MM.1S (cell line): ENCODE measurements around the gene PNKP.

ENCODE experiments used
- EZH2phosphoT487 ChIP-seq: fragments of 300-600 bp; sonication (generic); IDR thresholded peaks from 2 replicates; pipeline ENCODE4 v1.6.1; 2018; ENCODE audit warnings: antibody characterized with exemption, low read length
- TF ChIP-seq, protein P1 (sequence below): fragments of 300-600 bp; sonication (generic); IDR thresholded peaks from 2 replicates; pipeline ENCODE4 v1.5.1; 2016; ENCODE audit warnings: antibody characterized with exemption, low read length, mixed read lengths

DNA sequence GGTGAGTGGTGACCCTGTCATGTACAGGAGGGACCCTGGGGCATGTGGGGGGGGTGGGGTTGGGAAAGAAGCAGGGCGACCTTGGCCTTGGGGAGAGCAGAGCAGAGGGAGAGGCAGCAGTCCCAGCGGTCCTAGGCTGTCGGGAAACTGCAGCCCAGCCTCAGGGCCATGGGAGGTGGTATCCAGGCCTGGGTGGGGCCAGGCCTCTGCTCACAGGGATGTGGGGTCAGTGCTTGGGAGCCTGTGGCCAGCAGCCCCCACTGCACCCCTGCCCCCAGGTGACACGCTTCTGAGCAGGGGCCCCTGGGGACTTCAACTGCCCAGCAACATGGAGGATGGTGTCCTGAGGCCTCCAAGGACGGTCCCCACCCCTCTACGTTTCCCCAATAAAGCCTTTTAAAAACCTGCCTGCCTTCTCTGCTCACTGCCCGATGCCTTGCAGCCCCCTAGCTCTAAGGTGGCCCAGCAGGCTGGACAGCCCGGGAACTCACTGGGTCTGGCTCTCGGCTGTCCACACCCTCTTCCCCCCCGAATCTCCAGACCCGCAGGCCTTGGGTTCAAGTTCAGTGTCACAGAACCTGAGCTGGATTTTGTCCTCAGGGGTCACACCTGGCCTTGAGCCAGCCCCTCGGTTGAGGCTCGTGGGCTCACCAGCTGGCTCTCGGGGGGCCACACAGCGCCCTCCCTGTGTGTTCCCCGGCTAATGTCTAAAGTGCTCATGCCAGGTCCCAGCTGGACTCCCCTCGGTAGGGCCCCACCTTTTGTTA, 6.9 kb downstream of the PNKP start:
- TF ChIP-seq, protein P1, sequence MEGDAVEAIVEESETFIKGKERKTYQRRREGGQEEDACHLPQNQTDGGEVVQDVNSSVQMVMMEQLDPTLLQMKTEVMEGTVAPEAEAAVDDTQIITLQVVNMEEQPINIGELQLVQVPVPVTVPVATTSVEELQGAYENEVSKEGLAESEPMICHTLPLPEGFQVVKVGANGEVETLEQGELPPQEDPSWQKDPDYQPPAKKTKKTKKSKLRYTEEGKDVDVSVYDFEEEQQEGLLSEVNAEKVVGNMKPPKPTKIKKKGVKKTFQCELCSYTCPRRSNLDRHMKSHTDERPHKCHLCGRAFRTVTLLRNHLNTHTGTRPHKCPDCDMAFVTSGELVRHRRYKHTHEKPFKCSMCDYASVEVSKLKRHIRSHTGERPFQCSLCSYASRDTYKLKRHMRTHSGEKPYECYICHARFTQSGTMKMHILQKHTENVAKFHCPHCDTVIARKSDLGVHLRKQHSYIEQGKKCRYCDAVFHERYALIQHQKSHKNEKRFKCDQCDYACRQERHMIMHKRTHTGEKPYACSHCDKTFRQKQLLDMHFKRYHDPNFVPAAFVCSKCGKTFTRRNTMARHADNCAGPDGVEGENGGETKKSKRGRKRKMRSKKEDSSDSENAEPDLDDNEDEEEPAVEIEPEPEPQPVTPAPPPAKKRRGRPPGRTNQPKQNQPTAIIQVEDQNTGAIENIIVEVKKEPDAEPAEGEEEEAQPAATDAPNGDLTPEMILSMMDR, result no peak
- TF ChIP-seq EZH2phosphoT487, result no peak
